Cardiac muscle cell (in vitro differentiated cells and primary cell): ENCODE measurements around the gene PROC. TPM values are rescaled to one million over a fixed set of nuclear protein-coding genes. Genes with fewer than 3 reads are reported as not detected.

ENCODE experiments used
- DNase-seq, 2 donors: peaks; one replicate each; pipeline versions ENCODE4 v3.0.0 to v3.0.0-alpha.2; 2010 to 2017; ENCODE audit warnings: low read depth in 1 of 2, low spot score in 1 of 2
- H3K27ac ChIP-seq: fragments of 200-600 bp; sonication (generic); 2 replicates; pipeline ENCODE4 v1.5.1; 2016
- H3K27me3 ChIP-seq: fragments of 200-600 bp; sonication (generic); 2 replicates; pipeline ENCODE4 v1.6.0; 2016; ENCODE audit warnings: control low read depth
- H3K36me3 ChIP-seq: fragments of 200-600 bp; sonication (generic); 2 replicates; pipeline ENCODE4 v1.5.1; 2016; ENCODE audit warnings: control low read depth
- H3K4me1 ChIP-seq: fragments of 200-600 bp; sonication (generic); 2 replicates; pipeline ENCODE4 v1.8.1; 2017; ENCODE audit warnings: low read depth, mild to moderate bottlenecking, mixed run types
- H3K4me3 ChIP-seq: fragments of 200-600 bp; sonication (generic); 2 replicates; pipeline ENCODE4 v1.5.1; 2016; ENCODE audit warnings: mild to moderate bottlenecking
- H3K9me3 ChIP-seq: fragments of 200-600 bp; sonication (generic); 2 replicates; pipeline ENCODE4 v1.5.1; 2017; ENCODE audit warnings: low read depth, mild to moderate bottlenecking, control low read depth
- CTCF ChIP-seq: IDR thresholded peaks from 2 replicates; pipeline ENCODE4 v1.5.1; 2012; ENCODE audit warnings: low read depth, mild to moderate bottlenecking, low read length
- polyA plus RNA-seq: library from polyadenylated mRNA; unstranded; fragments of >200 nt; fragmentation: Nextera tagmentation; extraction: Ambion mirVana; gene quantifications from 2 replicates; pipeline ENCODE4 v1.2.1, GENCODE V29; 2016
- total RNA-seq: library from RNA; depleted of rRNA; stranded (reverse); fragments of >200 nt; gene quantifications from 2 replicates; pipeline ENCODE4 v1.2.3, GENCODE V29; 2016

The PROC gene
- total RNA-seq (not detected in 2 replicates), polyA plus RNA-seq (not detected in 2 replicates)

- Histone ChIP-seq H3K27me3 (peaks cover 52% of the 10 kb centered on the region), H3K9me3 (no peaks in the 10 kb centered on the region), H3K4me1 (peaks cover 8% of the 10 kb centered on the region), H3K36me3 (no peaks in the 10 kb centered on the region), H3K4me3 (no peak within 1 kb of the TSS), H3K27ac (no peak within 1 kb of the TSS)
- no peak for DNase-seq
- no peak for TF ChIP-seq CTCF
These were observed at the start of gene PROC for GRCh38 chr2:127418300-127419111. PROC (plus strand) TSS chr2:127418427; CDS start chr2:127419943, 1,516 bp downstream.

- Histone ChIP-seq H3K27ac (no peak overlapping the region), H3K27me3 (no peaks in the 10 kb centered on the region), H3K4me3 (no peak overlapping the region), H3K36me3 (no peaks in the 10 kb centered on the region), H3K4me1 (no peaks in the 10 kb centered on the region), H3K9me3 (peaks cover 2% of the 10 kb centered on the region)
- no peak for TF ChIP-seq CTCF
- DNase-seq, result no peak
These were observed 48.2 kb upstream of the PROC start for GRCh38 chr2:127370010-127370409.

- Histone ChIP-seq H3K4me3 (no peak overlapping the region), H3K27me3 (no peaks in the 10 kb centered on the region), H3K9me3 (peaks cover 2% of the 10 kb centered on the region), H3K36me3 (no peaks in the 10 kb centered on the region), H3K4me1 (no peaks in the 10 kb centered on the region), H3K27ac (no peak overlapping the region)
- DNase-seq, result no peak
- no peak for TF ChIP-seq CTCF
These were observed 47.2 kb upstream of the PROC start for GRCh38 chr2:127371037-127371436.

- Histone ChIP-seq H3K9me3 (peaks cover 2% of the 10 kb centered on the region), H3K4me3 (no peak overlapping the region), H3K27ac (no peak overlapping the region), H3K27me3 (no peaks in the 10 kb centered on the region), H3K36me3 (no peaks in the 10 kb centered on the region), H3K4me1 (no peaks in the 10 kb centered on the region)
- no peak for TF ChIP-seq CTCF
- no peak for DNase-seq
These were observed 44.7 kb upstream of the PROC start for GRCh38 chr2:127373362-127374083.

- TF ChIP-seq CTCF, result no peak
- Histone ChIP-seq H3K36me3 (no peaks in the 10 kb centered on the region), H3K4me1 (no peaks in the 10 kb centered on the region), H3K27me3 (no peaks in the 10 kb centered on the region), H3K4me3 (no peak overlapping the region), H3K9me3 (peaks cover 2% of the 10 kb centered on the region), H3K27ac (no peak overlapping the region)
- no peak for DNase-seq
These were observed 42.0 kb upstream of the PROC start for GRCh38 chr2:127376257-127376656.
